ENCODE results near the gene POLR1A.

DNA sequence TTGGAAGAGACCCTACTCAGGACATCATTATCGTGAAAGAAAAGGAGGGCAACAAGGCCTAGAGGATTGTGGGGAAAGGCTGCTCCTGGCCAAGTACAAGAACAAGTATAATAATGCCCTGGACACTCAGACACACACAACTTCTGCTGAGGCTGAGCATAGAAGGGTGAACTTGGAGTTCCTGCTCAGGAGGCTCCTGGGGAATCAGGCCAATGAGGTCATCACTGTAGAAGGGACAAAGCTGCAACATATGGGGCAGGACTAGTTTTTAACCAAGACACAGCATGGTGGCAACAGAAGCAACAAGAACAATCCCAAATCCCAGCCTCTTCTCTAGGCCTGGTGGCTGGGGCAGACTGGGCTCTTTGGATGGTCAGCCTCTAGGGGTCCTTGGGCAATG is 102.6 kb downstream of the POLR1A start:
- TF ChIP-seq, protein P1, sequence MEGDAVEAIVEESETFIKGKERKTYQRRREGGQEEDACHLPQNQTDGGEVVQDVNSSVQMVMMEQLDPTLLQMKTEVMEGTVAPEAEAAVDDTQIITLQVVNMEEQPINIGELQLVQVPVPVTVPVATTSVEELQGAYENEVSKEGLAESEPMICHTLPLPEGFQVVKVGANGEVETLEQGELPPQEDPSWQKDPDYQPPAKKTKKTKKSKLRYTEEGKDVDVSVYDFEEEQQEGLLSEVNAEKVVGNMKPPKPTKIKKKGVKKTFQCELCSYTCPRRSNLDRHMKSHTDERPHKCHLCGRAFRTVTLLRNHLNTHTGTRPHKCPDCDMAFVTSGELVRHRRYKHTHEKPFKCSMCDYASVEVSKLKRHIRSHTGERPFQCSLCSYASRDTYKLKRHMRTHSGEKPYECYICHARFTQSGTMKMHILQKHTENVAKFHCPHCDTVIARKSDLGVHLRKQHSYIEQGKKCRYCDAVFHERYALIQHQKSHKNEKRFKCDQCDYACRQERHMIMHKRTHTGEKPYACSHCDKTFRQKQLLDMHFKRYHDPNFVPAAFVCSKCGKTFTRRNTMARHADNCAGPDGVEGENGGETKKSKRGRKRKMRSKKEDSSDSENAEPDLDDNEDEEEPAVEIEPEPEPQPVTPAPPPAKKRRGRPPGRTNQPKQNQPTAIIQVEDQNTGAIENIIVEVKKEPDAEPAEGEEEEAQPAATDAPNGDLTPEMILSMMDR (IDR thresholded peaks at IDR 0.05): no peak
- TF ChIP-seq POLR2AphosphoS5 (IDR thresholded peaks at IDR 0.05; ENCODE audit: low read depth, low read length) (no peak), SIN3A (IDR thresholded peaks at IDR 0.05; ENCODE audit: borderline replicate concordance, insufficient read depth, low read depth, low read length) (no peak), TCF7L2 (IDR thresholded peaks at IDR 0.05; ENCODE audit: low read depth, low read length) (no peak)
- TF ChIP-seq, protein P2, sequence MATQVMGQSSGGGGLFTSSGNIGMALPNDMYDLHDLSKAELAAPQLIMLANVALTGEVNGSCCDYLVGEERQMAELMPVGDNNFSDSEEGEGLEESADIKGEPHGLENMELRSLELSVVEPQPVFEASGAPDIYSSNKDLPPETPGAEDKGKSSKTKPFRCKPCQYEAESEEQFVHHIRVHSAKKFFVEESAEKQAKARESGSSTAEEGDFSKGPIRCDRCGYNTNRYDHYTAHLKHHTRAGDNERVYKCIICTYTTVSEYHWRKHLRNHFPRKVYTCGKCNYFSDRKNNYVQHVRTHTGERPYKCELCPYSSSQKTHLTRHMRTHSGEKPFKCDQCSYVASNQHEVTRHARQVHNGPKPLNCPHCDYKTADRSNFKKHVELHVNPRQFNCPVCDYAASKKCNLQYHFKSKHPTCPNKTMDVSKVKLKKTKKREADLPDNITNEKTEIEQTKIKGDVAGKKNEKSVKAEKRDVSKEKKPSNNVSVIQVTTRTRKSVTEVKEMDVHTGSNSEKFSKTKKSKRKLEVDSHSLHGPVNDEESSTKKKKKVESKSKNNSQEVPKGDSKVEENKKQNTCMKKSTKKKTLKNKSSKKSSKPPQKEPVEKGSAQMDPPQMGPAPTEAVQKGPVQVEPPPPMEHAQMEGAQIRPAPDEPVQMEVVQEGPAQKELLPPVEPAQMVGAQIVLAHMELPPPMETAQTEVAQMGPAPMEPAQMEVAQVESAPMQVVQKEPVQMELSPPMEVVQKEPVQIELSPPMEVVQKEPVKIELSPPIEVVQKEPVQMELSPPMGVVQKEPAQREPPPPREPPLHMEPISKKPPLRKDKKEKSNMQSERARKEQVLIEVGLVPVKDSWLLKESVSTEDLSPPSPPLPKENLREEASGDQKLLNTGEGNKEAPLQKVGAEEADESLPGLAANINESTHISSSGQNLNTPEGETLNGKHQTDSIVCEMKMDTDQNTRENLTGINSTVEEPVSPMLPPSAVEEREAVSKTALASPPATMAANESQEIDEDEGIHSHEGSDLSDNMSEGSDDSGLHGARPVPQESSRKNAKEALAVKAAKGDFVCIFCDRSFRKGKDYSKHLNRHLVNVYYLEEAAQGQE (IDR thresholded peaks at IDR 0.05; ENCODE audit: insufficient read depth in 1 of 2, low read depth in 2 of 2, low read length in 1 of 2): no peak

Data from Panc1 (cell line).